B cell (primary cell): Measurements from ENCODE around the gene RELCH.

Experiments
- CTCF ChIP-seq: fragments of 200-600 bp; IDR thresholded peaks from one replicate; pipeline ENCODE4 v1.8.0; 2022; ENCODE audit warnings: antibody characterized with exemption, mild to moderate bottlenecking
- EZH2 ChIP-seq: IDR thresholded peaks from 2 replicates; pipeline ENCODE4 v1.6.1; 2012; ENCODE audit warnings: borderline replicate concordance, low read depth, mild to moderate bottlenecking, moderate library complexity, low read length; ENCODE audit not compliant: insufficient read depth, poor library complexity, severe bottlenecking

- TF ChIP-seq CTCF (no peak), EZH2 (no peak)
These were observed 61.3 kb downstream of the RELCH start for GRCh38 chr18:62248313-62248712.
